ENCODE results near the gene RGMB.

The RGMB gene

GRCh38 chr5:98772415-98773213 is 849 bp upstream of the RGMB start:
- peak overlapping the region; percentile 87 for H3K4me3 Mint-ChIP-seq
- no peaks in the 10 kb centered on the region for H3K36me3 Mint-ChIP-seq (ENCODE audit: low read depth)
- H3K27ac Mint-ChIP-seq: peak overlapping the region; percentile 59
- H3K27me3 Mint-ChIP-seq (ENCODE audit: low read depth): peaks cover 88% of the 10 kb centered on the region
- H3K4me1 Mint-ChIP-seq (ENCODE audit: low read depth): peaks cover 43% of the 10 kb centered on the region
- H3K9me3 Mint-ChIP-seq: no peaks in the 10 kb centered on the region

- peak overlapping the region; percentile 87 for H3K4me3 Mint-ChIP-seq
- peaks cover 86% of the 10 kb centered on the region for H3K27me3 Mint-ChIP-seq (ENCODE audit: low read depth)
- peak overlapping the region; percentile 59 for H3K27ac Mint-ChIP-seq
- no peaks in the 10 kb centered on the region for H3K9me3 Mint-ChIP-seq
- H3K4me1 Mint-ChIP-seq (ENCODE audit: low read depth): peaks cover 42% of the 10 kb centered on the region
- H3K36me3 Mint-ChIP-seq (ENCODE audit: low read depth): no peaks in the 10 kb centered on the region
These were observed 324 bp upstream of the RGMB start for GRCh38 chr5:98773214-98773463.

- H3K27ac Mint-ChIP-seq: peak overlapping the region; percentile 21
- no peaks in the 10 kb centered on the region for H3K9me3 Mint-ChIP-seq
- peaks cover 86% of the 10 kb centered on the region for H3K27me3 Mint-ChIP-seq (ENCODE audit: low read depth)
- H3K4me1 Mint-ChIP-seq (ENCODE audit: low read depth): peaks cover 37% of the 10 kb centered on the region
- H3K4me3 Mint-ChIP-seq: peak overlapping the region; percentile 85
- H3K36me3 Mint-ChIP-seq (ENCODE audit: low read depth): no peaks in the 10 kb centered on the region
These were observed 950 bp downstream of the RGMB start for GRCh38 chr5:98774192-98775033.

- Mint-ChIP-seq H3K4me1 (ENCODE audit: low read depth) (peaks cover 29% of the 10 kb centered on the region), H3K27me3 (ENCODE audit: low read depth) (peaks cover 77% of the 10 kb centered on the region), H3K27ac (no peak overlapping the region), H3K36me3 (ENCODE audit: low read depth) (no peaks in the 10 kb centered on the region), H3K9me3 (no peaks in the 10 kb centered on the region), H3K4me3 (peak overlapping the region; percentile 85)
These were observed 2.0 kb downstream of the RGMB start for GRCh38 chr5:98775246-98776065.

GRCh38 chr5:98776066-98776705 is 2.7 kb downstream of the RGMB start:
- no peak overlapping the region for H3K4me3 Mint-ChIP-seq

GRCh38 chr5:98777295-98777694 is 3.8 kb downstream of the RGMB start:
- H3K4me3 Mint-ChIP-seq: no peak overlapping the region
- H3K9me3 Mint-ChIP-seq: no peaks in the 10 kb centered on the region
- H3K27me3 Mint-ChIP-seq (ENCODE audit: low read depth): peaks cover 59% of the 10 kb centered on the region
- no peak overlapping the region for H3K27ac Mint-ChIP-seq
- H3K4me1 Mint-ChIP-seq (ENCODE audit: low read depth): peaks cover 16% of the 10 kb centered on the region
- H3K36me3 Mint-ChIP-seq (ENCODE audit: low read depth): no peaks in the 10 kb centered on the region

More at GRCh38 chr5:98776066-98776705, 2.7 kb downstream of the RGMB start:
- no peak overlapping the region for H3K27ac Mint-ChIP-seq
- H3K4me1 Mint-ChIP-seq (ENCODE audit: low read depth): peaks cover 21% of the 10 kb centered on the region
- no peaks in the 10 kb centered on the region for H3K36me3 Mint-ChIP-seq (ENCODE audit: low read depth)
- H3K9me3 Mint-ChIP-seq: no peaks in the 10 kb centered on the region
- peaks cover 70% of the 10 kb centered on the region for H3K27me3 Mint-ChIP-seq (ENCODE audit: low read depth)

- Mint-ChIP-seq H3K27ac (no peak overlapping the region), H3K36me3 (ENCODE audit: low read depth) (no peaks in the 10 kb centered on the region), H3K9me3 (no peaks in the 10 kb centered on the region), H3K4me3 (no peak overlapping the region), H3K4me1 (ENCODE audit: low read depth) (peaks cover 7% of the 10 kb centered on the region), H3K27me3 (ENCODE audit: low read depth) (peaks cover 46% of the 10 kb centered on the region)
These were observed 5.9 kb downstream of the RGMB start for GRCh38 chr5:98779264-98779877.

GRCh38 chr5:98780390-98780789 is 6.9 kb downstream of the RGMB start:
- H3K4me3 Mint-ChIP-seq: no peak overlapping the region

GRCh38 chr5:98781520-98781919 is 8.1 kb downstream of the RGMB start:
- no peak overlapping the region for H3K27ac Mint-ChIP-seq
- H3K27me3 Mint-ChIP-seq (ENCODE audit: low read depth): peaks cover 29% of the 10 kb centered on the region

More at GRCh38 chr5:98780390-98780789, 6.9 kb downstream of the RGMB start:
- Mint-ChIP-seq H3K9me3 (no peaks in the 10 kb centered on the region), H3K27ac (no peak overlapping the region), H3K27me3 (ENCODE audit: low read depth) (peaks cover 40% of the 10 kb centered on the region), H3K4me1 (ENCODE audit: low read depth) (no peaks in the 10 kb centered on the region), H3K36me3 (ENCODE audit: low read depth) (no peaks in the 10 kb centered on the region)

GRCh38 chr5:98781964-98782363 is 8.5 kb downstream of the RGMB start:
- Mint-ChIP-seq H3K27me3 (ENCODE audit: low read depth) (peaks cover 25% of the 10 kb centered on the region), H3K9me3 (no peaks in the 10 kb centered on the region), H3K4me1 (ENCODE audit: low read depth) (no peaks in the 10 kb centered on the region), H3K36me3 (ENCODE audit: low read depth) (no peaks in the 10 kb centered on the region), H3K4me3 (no peak overlapping the region), H3K27ac (no peak overlapping the region)

More at GRCh38 chr5:98781520-98781919, 8.1 kb downstream of the RGMB start:
- Mint-ChIP-seq H3K9me3 (no peaks in the 10 kb centered on the region), H3K4me3 (no peak overlapping the region), H3K36me3 (ENCODE audit: low read depth) (no peaks in the 10 kb centered on the region), H3K4me1 (ENCODE audit: low read depth) (no peaks in the 10 kb centered on the region)

GRCh38 chr5:98783051-98783649 is 9.7 kb downstream of the RGMB start:
- Mint-ChIP-seq H3K4me1 (ENCODE audit: low read depth) (no peaks in the 10 kb centered on the region), H3K4me3 (no peak overlapping the region), H3K36me3 (ENCODE audit: low read depth) (no peaks in the 10 kb centered on the region), H3K27me3 (ENCODE audit: low read depth) (peaks cover 15% of the 10 kb centered on the region), H3K27ac (no peak overlapping the region), H3K9me3 (no peaks in the 10 kb centered on the region)

- no peak overlapping the region for H3K27ac Mint-ChIP-seq
- H3K27me3 Mint-ChIP-seq (ENCODE audit: low read depth): peaks cover 9% of the 10 kb centered on the region
- H3K36me3 Mint-ChIP-seq (ENCODE audit: low read depth): no peaks in the 10 kb centered on the region
- H3K4me3 Mint-ChIP-seq: no peak overlapping the region
- H3K9me3 Mint-ChIP-seq: no peaks in the 10 kb centered on the region
- H3K4me1 Mint-ChIP-seq (ENCODE audit: low read depth): no peaks in the 10 kb centered on the region
These were observed 10.9 kb downstream of the RGMB start for GRCh38 chr5:98784411-98784810.

- no peaks in the 10 kb centered on the region for H3K4me1 Mint-ChIP-seq (ENCODE audit: low read depth)
- H3K27me3 Mint-ChIP-seq (ENCODE audit: low read depth): peaks cover 8% of the 10 kb centered on the region
- H3K9me3 Mint-ChIP-seq: no peaks in the 10 kb centered on the region
- H3K27ac Mint-ChIP-seq: no peak overlapping the region
- H3K4me3 Mint-ChIP-seq: no peak overlapping the region
- H3K36me3 Mint-ChIP-seq (ENCODE audit: low read depth): no peaks in the 10 kb centered on the region
These were observed 11.8 kb downstream of the RGMB start for GRCh38 chr5:98785244-98785643.

All from T-helper 1 cell treated with Interleukin-12 subunit alpha and Interleukin-12 subunit beta and Interleukin-4 antibody, amounts not matched to agents 30 μg/mL and 1 μg/mL, for 36 hours (primary cell).